ENCODE measurements around the gene APMAP. TPM values are rescaled to one million over a fixed set of nuclear protein-coding genes. Genes with fewer than 3 reads are reported as not detected.
"Not testable (repeated sequence)": the region's sequence is repeated elsewhere in the genome, so short reads cannot be mapped to it uniquely, and the experiment has no call there.

APMAP gene
- total RNA-seq, 1 donor from 2014 or later = 56.8 TPM

DNA sequence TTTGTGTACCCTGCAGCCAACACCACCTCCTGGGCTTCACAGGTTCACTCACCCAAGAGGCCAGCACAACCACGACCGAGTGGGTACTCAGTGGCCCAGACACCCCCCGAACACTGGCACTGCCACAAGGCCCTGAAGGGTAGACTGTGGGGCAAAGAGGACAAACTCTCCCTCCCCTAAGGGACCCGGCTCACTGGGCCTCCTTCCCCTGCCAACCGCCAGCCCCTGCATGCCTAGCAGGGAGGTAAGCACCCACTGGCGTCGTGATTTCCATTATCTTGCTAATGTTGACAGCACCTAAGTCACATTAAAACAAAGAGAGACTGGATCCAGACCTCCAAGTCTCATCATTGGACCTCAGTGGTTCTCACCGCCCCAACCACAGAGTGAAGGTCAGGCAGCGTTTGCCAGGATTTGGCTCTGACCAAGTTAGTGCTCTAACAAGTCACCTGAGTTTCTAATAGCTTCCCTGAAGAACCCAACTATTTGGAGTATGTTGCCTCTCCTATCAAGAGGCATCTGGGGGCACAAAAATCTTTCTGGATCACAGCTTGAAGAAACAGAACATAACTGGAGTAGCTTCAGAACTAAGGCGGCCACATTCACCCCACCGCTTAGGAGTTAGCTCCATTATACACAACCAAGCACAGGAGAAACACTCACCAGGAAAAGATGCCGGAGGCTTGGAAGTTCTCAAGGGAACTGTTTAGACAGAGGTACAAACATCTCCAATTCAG is 14.0 kb upstream of the APMAP start:
- no peaks in the 10 kb centered on the region for H3K9me3 Mint-ChIP-seq
- no peak overlapping the region for H3K4me3 Mint-ChIP-seq
- H3K4me1 Mint-ChIP-seq = no peaks in the 10 kb centered on the region
- H3K27me3 Mint-ChIP-seq = no peaks in the 10 kb centered on the region
- intact Hi-C loops (cut with micrococcal nuclease) = no loop called here
- H3K27ac Mint-ChIP-seq = no peak overlapping the region
- no peak for DNase-seq
- peaks cover 15% of the 10 kb centered on the region for H3K36me3 Mint-ChIP-seq (ENCODE audit: low read depth)

DNA sequence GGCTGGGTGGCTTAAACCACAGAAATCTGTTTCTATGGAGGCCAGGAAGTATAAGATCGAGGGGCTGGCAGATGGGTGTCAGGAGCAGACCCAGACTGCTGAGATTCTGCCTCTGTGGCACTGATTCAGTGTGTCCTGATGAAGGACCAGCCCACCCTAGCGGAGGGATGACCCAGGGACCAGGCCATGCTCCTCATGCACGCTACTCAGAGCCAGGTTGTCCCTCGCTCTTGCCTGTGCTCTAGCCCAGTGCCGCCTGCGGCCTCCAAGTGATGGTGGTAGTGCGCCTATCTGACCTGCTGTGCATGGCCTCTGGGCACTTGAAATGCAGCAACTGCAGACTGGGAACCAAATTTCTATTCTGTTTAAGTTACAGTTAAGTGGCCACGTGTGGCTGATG is 13.1 kb upstream of the APMAP start:
- intact Hi-C loops (cut with micrococcal nuclease) = no loop called here
- Mint-ChIP-seq H3K4me3 (no peak overlapping the region), H3K27me3 (no peaks in the 10 kb centered on the region), H3K4me1 (no peaks in the 10 kb centered on the region), H3K36me3 (ENCODE audit: low read depth) (peaks cover 15% of the 10 kb centered on the region), H3K27ac (no peak overlapping the region), H3K9me3 (no peaks in the 10 kb centered on the region)
- DNase-seq = no peak

DNA sequence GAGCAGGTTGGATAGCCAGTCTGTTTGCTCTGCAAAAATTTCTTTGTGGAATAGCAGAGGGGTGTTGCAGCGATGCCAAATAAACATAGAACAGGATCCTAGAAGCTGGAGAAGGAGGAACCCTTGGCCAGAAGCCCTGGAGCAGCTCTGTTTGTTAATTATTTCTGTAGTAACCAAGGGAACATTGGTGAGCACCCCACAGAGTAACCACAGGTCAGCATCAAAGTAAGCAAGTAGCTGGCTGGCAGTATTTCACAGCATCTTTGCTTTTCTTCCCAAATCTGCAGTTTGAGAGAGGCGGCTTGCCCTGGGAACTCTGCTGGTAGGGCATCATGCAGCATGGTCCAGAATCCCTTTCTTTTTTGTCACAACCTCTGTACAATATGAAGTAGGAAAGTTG is 12.7 kb upstream of the APMAP start:
- H3K27ac Mint-ChIP-seq = no peak overlapping the region
- H3K36me3 Mint-ChIP-seq (ENCODE audit: low read depth) = peaks cover 15% of the 10 kb centered on the region
- peaks cover 3% of the 10 kb centered on the region for H3K4me1 Mint-ChIP-seq
- no peaks in the 10 kb centered on the region for H3K9me3 Mint-ChIP-seq
- no peak overlapping the region for H3K4me3 Mint-ChIP-seq
- H3K27me3 Mint-ChIP-seq = no peaks in the 10 kb centered on the region
- intact Hi-C loops (cut with micrococcal nuclease) = no loop called here
- no peak for DNase-seq

DNA sequence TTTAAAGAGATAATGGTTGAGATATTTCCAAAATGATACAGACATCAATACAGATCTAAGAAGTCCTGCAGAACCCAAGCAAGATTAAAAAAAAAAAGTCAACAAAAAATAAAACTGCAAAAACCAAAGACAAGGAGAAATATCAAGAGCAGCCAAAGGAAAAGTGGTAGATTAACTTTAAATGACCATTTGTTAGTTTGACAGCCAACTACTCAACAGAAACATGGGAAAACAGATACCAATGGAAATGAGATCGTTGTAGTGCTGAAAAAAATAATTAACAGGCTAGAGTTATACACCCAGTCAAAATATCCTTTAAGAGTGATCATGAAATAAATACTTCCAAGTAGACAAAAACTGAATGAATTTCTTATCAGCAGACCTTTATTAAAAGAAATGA is 10.5 kb upstream of the APMAP start:
- intact Hi-C loops (cut with micrococcal nuclease) = no loop called here
- no peak overlapping the region for H3K27ac Mint-ChIP-seq
- H3K27me3 Mint-ChIP-seq = peaks cover 11% of the 10 kb centered on the region
- peaks cover 6% of the 10 kb centered on the region for H3K4me1 Mint-ChIP-seq
- H3K4me3 Mint-ChIP-seq = no peak overlapping the region
- peaks cover 15% of the 10 kb centered on the region for H3K36me3 Mint-ChIP-seq (ENCODE audit: low read depth)
- DNase-seq = no peak
- H3K9me3 Mint-ChIP-seq = no peaks in the 10 kb centered on the region

- H3K9me3 Mint-ChIP-seq; H3K36me3 Mint-ChIP-seq (ENCODE audit: low read depth); H3K4me3 Mint-ChIP-seq; DNase-seq; H3K27ac Mint-ChIP-seq; H3K4me1 Mint-ChIP-seq; intact Hi-C loops (cut with micrococcal nuclease): not testable (repeated sequence)
- peaks cover 23% of the 10 kb centered on the region for H3K27me3 Mint-ChIP-seq
Observed at GRCh38 chr20:25001323-25001722, 8.8 kb upstream of the APMAP start.

DNA sequence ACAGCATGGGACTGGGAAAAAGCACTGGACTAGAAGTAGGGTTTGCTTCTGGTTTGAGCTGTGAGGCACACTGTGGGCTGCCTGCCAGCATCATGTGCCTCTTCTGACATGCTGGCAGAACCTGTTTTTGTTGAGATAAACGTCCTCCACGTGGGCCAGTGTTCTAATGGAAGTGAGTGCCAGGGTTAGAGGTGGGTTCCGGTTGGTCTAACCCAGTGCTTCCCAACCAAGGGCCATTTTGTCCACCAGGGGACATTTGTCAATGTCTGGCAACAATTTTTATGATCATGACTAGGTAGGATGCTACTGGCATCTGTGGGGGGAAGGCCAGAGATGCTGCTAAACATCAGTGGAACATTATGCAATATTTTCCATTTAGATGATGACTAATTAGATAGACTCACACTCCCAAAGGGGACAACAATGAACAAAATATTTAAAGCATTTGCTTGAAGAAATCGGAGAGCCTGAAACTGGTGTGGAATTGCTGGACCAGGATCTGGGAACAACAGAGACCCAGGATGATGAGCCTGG is 7.8 kb upstream of the APMAP start:
- Mint-ChIP-seq H3K27me3 (peaks cover 27% of the 10 kb centered on the region), H3K4me3 (no peak overlapping the region), H3K4me1 (peaks cover 6% of the 10 kb centered on the region), H3K9me3 (no peaks in the 10 kb centered on the region), H3K36me3 (ENCODE audit: low read depth) (peaks cover 8% of the 10 kb centered on the region), H3K27ac (peak overlapping the region; percentile 62)
- DNase-seq = no peak
- intact Hi-C loops (cut with micrococcal nuclease) = no loop called here

DNA sequence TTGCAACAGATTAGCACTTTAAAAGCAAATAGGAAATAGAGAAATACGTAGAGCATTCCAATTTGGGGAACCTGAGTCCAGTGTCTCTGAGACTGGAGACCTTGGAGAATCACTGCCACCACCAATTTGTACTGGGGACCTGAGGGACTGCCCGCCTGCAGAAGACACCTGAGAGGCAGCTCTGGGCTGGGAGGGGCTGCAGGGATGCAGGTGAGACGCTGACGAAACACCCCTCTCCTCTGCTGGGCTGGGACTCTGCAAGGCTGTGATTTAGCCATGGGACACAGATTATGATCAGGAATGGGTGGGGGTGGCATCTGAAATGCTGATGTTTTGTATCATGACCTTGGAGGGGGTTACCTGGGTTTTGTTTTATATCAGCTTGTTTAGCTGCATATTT is 7.0 kb upstream of the APMAP start:
- Mint-ChIP-seq H3K27me3 (peaks cover 31% of the 10 kb centered on the region), H3K9me3 (no peaks in the 10 kb centered on the region), H3K4me3 (no peak overlapping the region), H3K36me3 (ENCODE audit: low read depth) (peaks cover 8% of the 10 kb centered on the region), H3K27ac (no peak overlapping the region), H3K4me1 (peaks cover 9% of the 10 kb centered on the region)
- no peak for DNase-seq
- intact Hi-C loops (cut with micrococcal nuclease) = no loop called here

- H3K27ac Mint-ChIP-seq = no peak overlapping the region
- no peak for DNase-seq
Observed at GRCh38 chr20:24998631-24999445, 6.3 kb upstream of the APMAP start.

GRCh38 chr20:24998121-24998520 is 5.6 kb upstream of the APMAP start:
- peaks cover 8% of the 10 kb centered on the region for H3K36me3 Mint-ChIP-seq (ENCODE audit: low read depth)
- H3K9me3 Mint-ChIP-seq = no peaks in the 10 kb centered on the region
- intact Hi-C loops (cut with micrococcal nuclease) = no loop called here
- peaks cover 31% of the 10 kb centered on the region for H3K27me3 Mint-ChIP-seq
- H3K4me1 Mint-ChIP-seq = peaks cover 15% of the 10 kb centered on the region
- no peak overlapping the region for H3K27ac Mint-ChIP-seq
- no peak for DNase-seq
- H3K4me3 Mint-ChIP-seq = no peak overlapping the region

More at GRCh38 chr20:24998631-24999445, 6.3 kb upstream of the APMAP start:
- intact Hi-C loops (cut with micrococcal nuclease) = no loop called here
- H3K36me3 Mint-ChIP-seq (ENCODE audit: low read depth) = peaks cover 8% of the 10 kb centered on the region
- H3K9me3 Mint-ChIP-seq = no peaks in the 10 kb centered on the region
- H3K4me1 Mint-ChIP-seq = peaks cover 13% of the 10 kb centered on the region
- H3K27me3 Mint-ChIP-seq = peaks cover 31% of the 10 kb centered on the region
- no peak overlapping the region for H3K4me3 Mint-ChIP-seq

GRCh38 chr20:24996449-24997377 is 4.2 kb upstream of the APMAP start:
- H3K27ac Mint-ChIP-seq = no peak overlapping the region
- intact Hi-C loops (cut with micrococcal nuclease) = no loop called here
- no peak for DNase-seq
- H3K27me3 Mint-ChIP-seq = peaks cover 31% of the 10 kb centered on the region
- H3K4me1 Mint-ChIP-seq = peaks cover 23% of the 10 kb centered on the region
- peaks cover 3% of the 10 kb centered on the region for H3K36me3 Mint-ChIP-seq (ENCODE audit: low read depth)
- no peak overlapping the region for H3K4me3 Mint-ChIP-seq
- H3K9me3 Mint-ChIP-seq = no peaks in the 10 kb centered on the region

- H3K4me1 Mint-ChIP-seq = peaks cover 31% of the 10 kb centered on the region
- H3K27ac Mint-ChIP-seq = no peak overlapping the region
- H3K36me3 Mint-ChIP-seq (ENCODE audit: low read depth) = peaks cover 7% of the 10 kb centered on the region
- H3K4me3 Mint-ChIP-seq = no peak overlapping the region
- no peaks in the 10 kb centered on the region for H3K9me3 Mint-ChIP-seq
- intact Hi-C loops (cut with micrococcal nuclease) = loop anchor here (1.0 to 2.0 kb wide), 2 partner anchors 69 to 403 kb away; no protein-coding TSS in a partner anchor
- H3K27me3 Mint-ChIP-seq = peaks cover 31% of the 10 kb centered on the region
- no peak for DNase-seq
Observed at GRCh38 chr20:24995741-24996448, 3.3 kb upstream of the APMAP start.

DNA sequence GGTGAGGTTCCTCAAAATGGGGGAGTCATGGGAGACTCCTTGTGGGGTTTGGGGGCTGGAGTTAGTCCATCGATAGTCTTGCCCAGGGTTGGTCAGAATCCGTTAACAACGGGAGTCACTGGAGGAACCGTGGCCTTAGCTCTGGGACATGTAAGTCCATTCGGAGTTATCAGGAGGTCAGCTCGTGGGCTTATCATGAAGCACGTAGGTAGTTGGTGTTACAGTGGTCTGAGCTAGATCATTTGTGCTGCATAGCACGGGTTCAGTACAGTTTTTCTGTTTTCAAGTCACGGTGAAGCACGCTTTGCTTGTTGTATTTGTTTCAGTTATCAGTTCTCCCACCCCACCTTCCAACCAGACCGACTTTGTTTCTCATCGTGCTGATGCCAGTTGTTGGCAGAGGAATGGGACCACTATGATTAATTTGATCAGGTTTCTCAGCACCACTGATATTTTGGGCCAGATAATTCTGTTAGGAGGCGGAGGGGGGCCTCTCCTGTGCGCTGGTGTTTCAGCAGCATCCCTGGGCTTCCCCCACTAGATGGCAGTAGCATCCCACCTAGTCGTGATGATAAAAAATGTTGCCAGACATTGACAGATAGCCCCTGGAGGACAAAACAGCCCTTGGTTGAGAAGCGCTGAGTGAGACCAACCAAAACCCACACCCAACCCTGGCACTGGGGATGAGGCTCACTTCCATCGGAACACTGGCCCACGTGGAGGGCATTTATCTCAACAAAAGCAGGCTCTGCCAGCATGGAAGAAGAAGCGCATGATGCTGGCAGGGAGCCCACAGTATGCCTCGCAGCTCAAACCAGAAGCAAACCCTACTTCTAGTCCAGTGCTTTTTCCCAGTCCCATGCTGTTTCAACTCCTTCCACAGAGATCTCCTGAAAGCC is 2.2 kb upstream of the APMAP start:
- H3K27me3 Mint-ChIP-seq = peaks cover 29% of the 10 kb centered on the region
- DNase-seq = peak; percentile 94
- H3K4me3 Mint-ChIP-seq = no peak overlapping the region
- H3K4me1 Mint-ChIP-seq = peaks cover 37% of the 10 kb centered on the region
- no peaks in the 10 kb centered on the region for H3K9me3 Mint-ChIP-seq
- H3K27ac Mint-ChIP-seq = no peak overlapping the region
- intact Hi-C loops (cut with micrococcal nuclease) = loop anchor here (1.0 to 5.0 kb wide), 5 partner anchors 71 to 404 kb away; no protein-coding TSS in a partner anchor
- peaks cover 13% of the 10 kb centered on the region for H3K36me3 Mint-ChIP-seq (ENCODE audit: low read depth)

All from activated CD4-positive, alpha-beta T cell treated with anti-CD3 and anti-CD28 coated beads, Interleukin-2, amount 10 ng/mL, durations not matched to agents 24 days and 14 days (primary cell).